Upper lobe of left lung (tissue), 4 donors: Measurements from ENCODE around the gene PHACTR1.

Experiments used
- POLR2A ChIP-seq, 4 donors: fragments of 450-650 bp; IDR thresholded peaks; one replicate each; pipeline ENCODE4 v1.5.1; 2016 to 2017; ENCODE audit warnings: antibody characterized with exemption in 4 of 4, mild to moderate bottlenecking in 2 of 4
- TF ChIP-seq, protein P1 (sequence below), 6 experiments: fragments of 450-650 bp in 4 of 6; fragments of 200-600 bp in 2 of 6; sonication (generic) in 2 of 6; IDR thresholded peaks; one replicate each; pipeline ENCODE4 v1.5.1; 2016 to 2019; ENCODE audit warnings: antibody characterized with exemption in 6 of 6

- no peak for TF ChIP-seq POLR2A (IDR thresholded peaks at IDR 0.05)
- TF ChIP-seq, protein P1, sequence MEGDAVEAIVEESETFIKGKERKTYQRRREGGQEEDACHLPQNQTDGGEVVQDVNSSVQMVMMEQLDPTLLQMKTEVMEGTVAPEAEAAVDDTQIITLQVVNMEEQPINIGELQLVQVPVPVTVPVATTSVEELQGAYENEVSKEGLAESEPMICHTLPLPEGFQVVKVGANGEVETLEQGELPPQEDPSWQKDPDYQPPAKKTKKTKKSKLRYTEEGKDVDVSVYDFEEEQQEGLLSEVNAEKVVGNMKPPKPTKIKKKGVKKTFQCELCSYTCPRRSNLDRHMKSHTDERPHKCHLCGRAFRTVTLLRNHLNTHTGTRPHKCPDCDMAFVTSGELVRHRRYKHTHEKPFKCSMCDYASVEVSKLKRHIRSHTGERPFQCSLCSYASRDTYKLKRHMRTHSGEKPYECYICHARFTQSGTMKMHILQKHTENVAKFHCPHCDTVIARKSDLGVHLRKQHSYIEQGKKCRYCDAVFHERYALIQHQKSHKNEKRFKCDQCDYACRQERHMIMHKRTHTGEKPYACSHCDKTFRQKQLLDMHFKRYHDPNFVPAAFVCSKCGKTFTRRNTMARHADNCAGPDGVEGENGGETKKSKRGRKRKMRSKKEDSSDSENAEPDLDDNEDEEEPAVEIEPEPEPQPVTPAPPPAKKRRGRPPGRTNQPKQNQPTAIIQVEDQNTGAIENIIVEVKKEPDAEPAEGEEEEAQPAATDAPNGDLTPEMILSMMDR (IDR thresholded peaks at IDR 0.05), result no peak
Measured at GRCh38 chr6:13009031-13009430, 292.5 kb downstream of the PHACTR1 start.
